DND-41 (cell line): ENCODE results near the gene SIRPA.

ENCODE experiments used
- EZH2 ChIP-seq: IDR thresholded peaks from 3 replicates; pipeline ENCODE4 v1.6.1; 2012; ENCODE audit warnings: borderline replicate concordance, low read depth, mild to moderate bottlenecking, moderate library complexity, low read length, inconsistent platforms; ENCODE audit not compliant: severe bottlenecking
- TF ChIP-seq, protein P1 (sequence below): IDR thresholded peaks from 2 replicates; pipeline ENCODE4 v1.5.1; 2012; ENCODE audit warnings: borderline replicate concordance, low read length, moderate library complexity, mild to moderate bottlenecking; ENCODE audit not compliant: poor library complexity, severe bottlenecking; ENCODE audit errors: extremely low read depth

GRCh38 chr20:1906361-1907051 is 11.3 kb downstream of the SIRPA start:
- TF ChIP-seq, protein P1, sequence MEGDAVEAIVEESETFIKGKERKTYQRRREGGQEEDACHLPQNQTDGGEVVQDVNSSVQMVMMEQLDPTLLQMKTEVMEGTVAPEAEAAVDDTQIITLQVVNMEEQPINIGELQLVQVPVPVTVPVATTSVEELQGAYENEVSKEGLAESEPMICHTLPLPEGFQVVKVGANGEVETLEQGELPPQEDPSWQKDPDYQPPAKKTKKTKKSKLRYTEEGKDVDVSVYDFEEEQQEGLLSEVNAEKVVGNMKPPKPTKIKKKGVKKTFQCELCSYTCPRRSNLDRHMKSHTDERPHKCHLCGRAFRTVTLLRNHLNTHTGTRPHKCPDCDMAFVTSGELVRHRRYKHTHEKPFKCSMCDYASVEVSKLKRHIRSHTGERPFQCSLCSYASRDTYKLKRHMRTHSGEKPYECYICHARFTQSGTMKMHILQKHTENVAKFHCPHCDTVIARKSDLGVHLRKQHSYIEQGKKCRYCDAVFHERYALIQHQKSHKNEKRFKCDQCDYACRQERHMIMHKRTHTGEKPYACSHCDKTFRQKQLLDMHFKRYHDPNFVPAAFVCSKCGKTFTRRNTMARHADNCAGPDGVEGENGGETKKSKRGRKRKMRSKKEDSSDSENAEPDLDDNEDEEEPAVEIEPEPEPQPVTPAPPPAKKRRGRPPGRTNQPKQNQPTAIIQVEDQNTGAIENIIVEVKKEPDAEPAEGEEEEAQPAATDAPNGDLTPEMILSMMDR = no peak
- TF ChIP-seq EZH2 = no peak
